Left cardiac atrium (tissue), 2 donors: ENCODE measurements around the gene CHRNA4. TPM values are rescaled to one million over a fixed set of nuclear protein-coding genes. Genes with fewer than 3 reads are reported as not detected.

ENCODE experiments used
- total RNA-seq, 2 donors: library from RNA; stranded (reverse); fragmentation: NEBNext Ultra II Directional; extraction: Animal tissue kit (Norgen Biotek cat#: 25700); gene quantifications; one replicate each; pipeline ENCODE4 v1.2.1, GENCODE V29; 2021
- donor health status: DM: no; HTN: yes; CAD: no; lungs with severe emphysema.
- donor health status: DM: yes; HTN: yes; CAD: no.

CHRNA4 gene
- total RNA-seq, 2 donors from 2014 or later = 0.06 to 0.31 TPM

Other genes with a start within 250 kb of the CHRNA4 start
- gene YTHDF1, start 145.2 kb downstream of the CHRNA4 start, total RNA-seq = 10 to 100 TPM; 19.3 to 29.9 TPM
- under 1 TPM in 1 of 2 donors, not detected in 1; 0.94 TPM for gene BIRC7, start 125.4 kb downstream of the CHRNA4 start, total RNA-seq
- gene NKAIN4, start 106.9 kb downstream of the CHRNA4 start, total RNA-seq = not detected
- 10 to 100 TPM; 32.1 to 50.3 TPM for gene ARFGAP1, start 88.5 kb downstream of the CHRNA4 start, total RNA-seq
- not detected for gene COL20A1, start 68.2 kb downstream of the CHRNA4 start, total RNA-seq
- gene KCNQ2, start 111.3 kb upstream of the CHRNA4 start, total RNA-seq = 1 to 10 TPM in 1 of 2 donors, under 1 TPM in 1; 0.91 to 2.0 TPM
- 100 to 1,000 TPM; 656 to 679 TPM for gene EEF1A2, start 137.7 kb upstream of the CHRNA4 start, total RNA-seq
- 100 to 1,000 TPM; 215 to 241 TPM for gene PPDPF, start 159.4 kb upstream of the CHRNA4 start, total RNA-seq
- gene PTK6, start 176.0 kb upstream of the CHRNA4 start, total RNA-seq = under 1 TPM in 1 of 2 donors, not detected in 1; 0.29 TPM
- not detected for gene SRMS, start 186.4 kb upstream of the CHRNA4 start, total RNA-seq
- under 1 TPM in 1 of 2 donors, not detected in 1; 0.08 TPM for gene FNDC11, start 192.8 kb upstream of the CHRNA4 start, total RNA-seq
- gene HELZ2, start 212.9 kb upstream of the CHRNA4 start, total RNA-seq = 10 to 100 TPM; 12.1 to 36.0 TPM